Vagina (tissue), 2 donors: ENCODE results near the gene FOXC2.

ENCODE experiments used
- POLR2A ChIP-seq, 2 donors: fragments of 450-650 bp; IDR thresholded peaks; one replicate each; pipeline ENCODE4 v1.6.1; 2017; ENCODE audit warnings: antibody characterized with exemption in 2 of 2, mild to moderate bottlenecking in 2 of 2, moderate library complexity in 2 of 2
- POLR2AphosphoS5 ChIP-seq, 2 donors: sonication (generic); formaldehyde crosslinking; IDR thresholded peaks; one replicate each; pipeline ENCODE4 v1.9.0; 2017; ENCODE audit warnings: antibody characterized with exemption in 2 of 2, mild to moderate bottlenecking in 2 of 2, low read depth in 1 of 2; ENCODE audit not compliant: insufficient read depth in 1 of 2
- TF ChIP-seq, protein P1 (sequence below), 3 experiments: fragments of 450-650 bp in 2 of 3; fragments of 200-600 bp in 1 of 3; sonication (generic) in 1 of 3; IDR thresholded peaks; one replicate each; pipeline ENCODE4 v1.5.1; 2017 to 2019; ENCODE audit warnings: antibody characterized with exemption in 3 of 3, mild to moderate bottlenecking in 2 of 3, moderate library complexity in 2 of 3

DNA sequence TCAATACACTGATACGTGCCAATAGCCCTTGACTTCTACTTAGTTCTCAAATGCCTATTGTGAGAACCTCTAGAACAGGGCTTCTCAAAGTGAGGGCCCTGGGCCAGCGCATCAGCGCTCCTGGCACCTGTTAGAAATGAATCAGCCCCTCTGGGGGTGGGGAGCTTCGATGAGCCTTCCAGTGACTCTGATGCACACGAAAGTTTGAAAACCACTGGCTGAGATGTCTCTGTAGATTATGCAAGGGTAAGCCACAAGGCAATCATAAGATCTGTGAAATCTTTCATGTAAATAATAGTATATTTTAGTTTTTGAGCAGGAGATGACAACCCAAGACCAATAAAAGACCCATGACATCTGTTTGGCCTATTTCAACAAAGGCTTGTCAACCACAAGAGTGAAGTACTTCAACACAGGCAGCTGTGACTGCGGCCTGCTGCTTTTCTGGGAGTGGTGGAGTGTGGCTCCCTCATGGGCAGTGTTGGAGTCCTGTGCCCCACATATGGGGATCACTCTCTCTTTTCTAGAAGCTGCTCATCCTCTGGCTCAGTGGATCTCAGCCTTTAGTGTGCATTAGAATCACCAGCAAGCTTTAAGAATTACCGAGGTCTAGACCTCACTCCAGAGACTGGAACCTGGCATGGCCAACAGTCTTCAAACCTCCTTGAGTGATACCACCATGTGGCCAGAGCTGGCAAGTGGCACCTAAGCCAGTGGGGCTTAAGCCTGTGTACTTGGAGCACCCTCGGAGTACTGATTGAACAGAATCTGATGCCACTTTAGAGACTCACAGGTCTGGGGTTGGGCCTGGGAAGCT lies 17.3 kb upstream of the FOXC2 start:
- TF ChIP-seq, protein P1, sequence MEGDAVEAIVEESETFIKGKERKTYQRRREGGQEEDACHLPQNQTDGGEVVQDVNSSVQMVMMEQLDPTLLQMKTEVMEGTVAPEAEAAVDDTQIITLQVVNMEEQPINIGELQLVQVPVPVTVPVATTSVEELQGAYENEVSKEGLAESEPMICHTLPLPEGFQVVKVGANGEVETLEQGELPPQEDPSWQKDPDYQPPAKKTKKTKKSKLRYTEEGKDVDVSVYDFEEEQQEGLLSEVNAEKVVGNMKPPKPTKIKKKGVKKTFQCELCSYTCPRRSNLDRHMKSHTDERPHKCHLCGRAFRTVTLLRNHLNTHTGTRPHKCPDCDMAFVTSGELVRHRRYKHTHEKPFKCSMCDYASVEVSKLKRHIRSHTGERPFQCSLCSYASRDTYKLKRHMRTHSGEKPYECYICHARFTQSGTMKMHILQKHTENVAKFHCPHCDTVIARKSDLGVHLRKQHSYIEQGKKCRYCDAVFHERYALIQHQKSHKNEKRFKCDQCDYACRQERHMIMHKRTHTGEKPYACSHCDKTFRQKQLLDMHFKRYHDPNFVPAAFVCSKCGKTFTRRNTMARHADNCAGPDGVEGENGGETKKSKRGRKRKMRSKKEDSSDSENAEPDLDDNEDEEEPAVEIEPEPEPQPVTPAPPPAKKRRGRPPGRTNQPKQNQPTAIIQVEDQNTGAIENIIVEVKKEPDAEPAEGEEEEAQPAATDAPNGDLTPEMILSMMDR (IDR thresholded peaks at IDR 0.05), result no peak
- TF ChIP-seq POLR2AphosphoS5 (IDR thresholded peaks at IDR 0.05; ENCODE audit: insufficient read depth in 1 of 2, low read depth in 1 of 2), result no peak
- no peak for TF ChIP-seq POLR2A (IDR thresholded peaks at IDR 0.05)
